Skeletal muscle cell (primary cell): Measurements from ENCODE around the gene CPS1.

Source experiments
- DNase-seq: peaks from one replicate; pipeline ENCODE4 v3.0.0-alpha.2; 2010; ENCODE audit warnings: low read depth
- H3K4me3 ChIP-seq: 2 replicates; pipeline ENCODE4 v1.5.1; 2011; ENCODE audit warnings: low read depth, mild to moderate bottlenecking, control low read depth, low read length, moderate library complexity

The CPS1 gene

GRCh38 chr2:210556329-210556980 lies at the start of gene CPS1:
Gene CPS1, plus strand, starts transcription at chr2:210556599. Its CDS starts 135 bp downstream, at chr2:210556734.
- DNase-seq: no peak
- no peak within 1 kb of the TSS for H3K4me3 ChIP-seq

GRCh38 chr2:210515911-210516310 lies 40.5 kb upstream of the CPS1 start:
- no peak overlapping the region for H3K4me3 ChIP-seq
- DNase-seq: no peak

GRCh38 chr2:210517264-210517663 lies 39.1 kb upstream of the CPS1 start:
- no peak for DNase-seq
- no peak overlapping the region for H3K4me3 ChIP-seq

GRCh38 chr2:210519594-210519993 lies 36.8 kb upstream of the CPS1 start:
- no peak for DNase-seq
- H3K4me3 ChIP-seq: no peak overlapping the region

GRCh38 chr2:210522399-210522798 lies 34.0 kb upstream of the CPS1 start:
- no peak overlapping the region for H3K4me3 ChIP-seq
- no peak for DNase-seq

- no peak overlapping the region for H3K4me3 ChIP-seq
These were observed 32.6 kb upstream of the CPS1 start for GRCh38 chr2:210523650-210524289.

GRCh38 chr2:210524533-210524932 lies 31.9 kb upstream of the CPS1 start:
- no peak for DNase-seq
- H3K4me3 ChIP-seq: no peak overlapping the region

More at GRCh38 chr2:210523650-210524289, 32.6 kb upstream of the CPS1 start:
- DNase-seq: no peak

GRCh38 chr2:210527286-210527685 lies 29.1 kb upstream of the CPS1 start:
- DNase-seq: no peak
- no peak overlapping the region for H3K4me3 ChIP-seq

GRCh38 chr2:210528716-210529115 lies 27.7 kb upstream of the CPS1 start:
- DNase-seq: no peak
- H3K4me3 ChIP-seq: no peak overlapping the region

- no peak for DNase-seq
- H3K4me3 ChIP-seq: no peak overlapping the region
These were observed 25.3 kb upstream of the CPS1 start for GRCh38 chr2:210531050-210531449.

GRCh38 chr2:210531482-210531881 lies 24.9 kb upstream of the CPS1 start:
- no peak overlapping the region for H3K4me3 ChIP-seq

GRCh38 chr2:210533389-210533788 lies 23.0 kb upstream of the CPS1 start:
- H3K4me3 ChIP-seq: no peak overlapping the region
- DNase-seq: no peak

More at GRCh38 chr2:210531482-210531881, 24.9 kb upstream of the CPS1 start:
- no peak for DNase-seq

GRCh38 chr2:210534879-210535278 lies 21.5 kb upstream of the CPS1 start:
- no peak for DNase-seq
- H3K4me3 ChIP-seq: no peak overlapping the region

- no peak overlapping the region for H3K4me3 ChIP-seq
- DNase-seq: no peak
These were observed 19.3 kb upstream of the CPS1 start for GRCh38 chr2:210536973-210537650.

- no peak overlapping the region for H3K4me3 ChIP-seq
- no peak for DNase-seq
These were observed 17.4 kb upstream of the CPS1 start for GRCh38 chr2:210539035-210539434.

- DNase-seq: no peak
- H3K4me3 ChIP-seq: no peak overlapping the region
These were observed 16.6 kb upstream of the CPS1 start for GRCh38 chr2:210539578-210540416.

GRCh38 chr2:210540471-210540870 lies 15.9 kb upstream of the CPS1 start:
- H3K4me3 ChIP-seq: no peak overlapping the region
- DNase-seq: no peak

GRCh38 chr2:210540900-210541289 lies 15.5 kb upstream of the CPS1 start:
- H3K4me3 ChIP-seq: no peak overlapping the region
- DNase-seq: no peak

GRCh38 chr2:210541290-210541902 lies 15.0 kb upstream of the CPS1 start:
- H3K4me3 ChIP-seq: no peak overlapping the region
- peak; percentile 26 for DNase-seq
